Endothelial cell of umbilical vein (primary cell): ENCODE data around the gene OPCML.

Source experiments
- CTCF ChIP-seq, 2 donors: IDR thresholded peaks; 1 replicate in 1 of 2; 2 replicates in 1 of 2; pipeline ENCODE4 v1.5.1; 2011; ENCODE audit warnings: low read length in 2 of 2, mild to moderate bottlenecking in 2 of 2, moderate library complexity in 2 of 2, control low read depth in 1 of 2, inconsistent platforms in 1 of 2, low read depth in 1 of 2; ENCODE audit not compliant: insufficient read depth in 1 of 2; ENCODE audit errors: extremely low read depth in 1 of 2
- JUN ChIP-seq: IDR thresholded peaks from 2 replicates; pipeline ENCODE4 v1.6.1; 2011; ENCODE audit warnings: borderline replicate concordance, low read depth; ENCODE audit not compliant: insufficient read length, insufficient read depth
- MAX ChIP-seq: IDR thresholded peaks from 2 replicates; pipeline ENCODE4 v1.6.1; 2011; ENCODE audit not compliant: insufficient read depth, insufficient read length
- POLR2A ChIP-seq: IDR thresholded peaks from 2 replicates; pipeline ENCODE4 v1.6.1; 2012; ENCODE audit warnings: low read depth, mild to moderate bottlenecking, control low read depth, low read length
- POLR2AphosphoS5 ChIP-seq: IDR thresholded peaks from 2 replicates; pipeline ENCODE4 v1.6.1; 2012; ENCODE audit warnings: low read depth, mild to moderate bottlenecking, control low read depth, low read length, moderate library complexity; ENCODE audit not compliant: insufficient read depth

- TF ChIP-seq CTCF (IDR thresholded peaks at IDR 0.05; ENCODE audit: extremely low read depth in 1 of 2, insufficient read depth in 1 of 2, low read depth in 1 of 2, low read length in 2 of 2) (no peak), POLR2A (no peak), JUN (no peak), POLR2AphosphoS5 (no peak), MAX (no peak)
Observed at GRCh38 chr11:133164986-133165385, 367.3 kb downstream of the OPCML start.
